Measurements from ENCODE around the gene NKD1.

DNA sequence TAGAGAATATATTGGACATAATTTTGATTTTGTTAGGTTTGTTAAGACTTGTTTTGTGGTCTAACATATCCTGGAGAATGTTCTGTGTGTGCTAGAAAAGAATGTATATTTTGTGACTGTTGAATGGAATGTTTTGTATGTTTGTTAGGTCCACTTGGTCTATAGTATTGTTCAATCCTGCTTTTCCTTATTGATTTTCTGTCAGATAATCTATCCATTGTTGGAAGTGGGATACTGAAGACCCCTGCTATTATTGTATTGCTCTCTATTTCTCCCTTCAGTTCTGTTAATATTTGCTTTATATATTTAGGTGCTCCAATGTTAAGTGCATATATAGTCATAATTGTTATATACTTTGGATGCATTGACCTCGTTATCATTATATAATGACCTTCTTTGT lies 33.0 kb upstream of the NKD1 start:
- TF ChIP-seq, protein P1, sequence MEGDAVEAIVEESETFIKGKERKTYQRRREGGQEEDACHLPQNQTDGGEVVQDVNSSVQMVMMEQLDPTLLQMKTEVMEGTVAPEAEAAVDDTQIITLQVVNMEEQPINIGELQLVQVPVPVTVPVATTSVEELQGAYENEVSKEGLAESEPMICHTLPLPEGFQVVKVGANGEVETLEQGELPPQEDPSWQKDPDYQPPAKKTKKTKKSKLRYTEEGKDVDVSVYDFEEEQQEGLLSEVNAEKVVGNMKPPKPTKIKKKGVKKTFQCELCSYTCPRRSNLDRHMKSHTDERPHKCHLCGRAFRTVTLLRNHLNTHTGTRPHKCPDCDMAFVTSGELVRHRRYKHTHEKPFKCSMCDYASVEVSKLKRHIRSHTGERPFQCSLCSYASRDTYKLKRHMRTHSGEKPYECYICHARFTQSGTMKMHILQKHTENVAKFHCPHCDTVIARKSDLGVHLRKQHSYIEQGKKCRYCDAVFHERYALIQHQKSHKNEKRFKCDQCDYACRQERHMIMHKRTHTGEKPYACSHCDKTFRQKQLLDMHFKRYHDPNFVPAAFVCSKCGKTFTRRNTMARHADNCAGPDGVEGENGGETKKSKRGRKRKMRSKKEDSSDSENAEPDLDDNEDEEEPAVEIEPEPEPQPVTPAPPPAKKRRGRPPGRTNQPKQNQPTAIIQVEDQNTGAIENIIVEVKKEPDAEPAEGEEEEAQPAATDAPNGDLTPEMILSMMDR (IDR thresholded peaks at IDR 0.05 in 2 of 3, conservative IDR thresholded peaks at IDR 0.05 in 1 of 3; ENCODE audit: borderline replicate concordance in 1 of 3, insufficient read depth in 1 of 3, low read depth in 2 of 3, low read length in 2 of 3): no peak
- no peak for TF ChIP-seq POLR2A (IDR thresholded peaks at IDR 0.05; ENCODE audit: borderline replicate concordance, extremely low read depth, insufficient read depth, insufficient read length)
- no peak for TF ChIP-seq POLR2AphosphoS5 (IDR thresholded peaks at IDR 0.05; ENCODE audit: low read depth, low read length)
- TF ChIP-seq EZH2phosphoT487 (IDR thresholded peaks at IDR 0.05; ENCODE audit: borderline replicate concordance): no peak
- TF ChIP-seq TCF7L2 (IDR thresholded peaks at IDR 0.05; ENCODE audit: borderline replicate concordance, extremely low read depth, insufficient read depth, insufficient read length): no peak
- TF ChIP-seq, protein P2, sequence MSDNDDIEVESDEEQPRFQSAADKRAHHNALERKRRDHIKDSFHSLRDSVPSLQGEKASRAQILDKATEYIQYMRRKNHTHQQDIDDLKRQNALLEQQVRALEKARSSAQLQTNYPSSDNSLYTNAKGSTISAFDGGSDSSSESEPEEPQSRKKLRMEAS (IDR thresholded peaks at IDR 0.05): no peak
